ENCODE results near the gene ANGEL1.
A peak's percentile ranks its signal among the peaks of the same experiment; 100 is the strongest.

ANGEL1 gene

DNA sequence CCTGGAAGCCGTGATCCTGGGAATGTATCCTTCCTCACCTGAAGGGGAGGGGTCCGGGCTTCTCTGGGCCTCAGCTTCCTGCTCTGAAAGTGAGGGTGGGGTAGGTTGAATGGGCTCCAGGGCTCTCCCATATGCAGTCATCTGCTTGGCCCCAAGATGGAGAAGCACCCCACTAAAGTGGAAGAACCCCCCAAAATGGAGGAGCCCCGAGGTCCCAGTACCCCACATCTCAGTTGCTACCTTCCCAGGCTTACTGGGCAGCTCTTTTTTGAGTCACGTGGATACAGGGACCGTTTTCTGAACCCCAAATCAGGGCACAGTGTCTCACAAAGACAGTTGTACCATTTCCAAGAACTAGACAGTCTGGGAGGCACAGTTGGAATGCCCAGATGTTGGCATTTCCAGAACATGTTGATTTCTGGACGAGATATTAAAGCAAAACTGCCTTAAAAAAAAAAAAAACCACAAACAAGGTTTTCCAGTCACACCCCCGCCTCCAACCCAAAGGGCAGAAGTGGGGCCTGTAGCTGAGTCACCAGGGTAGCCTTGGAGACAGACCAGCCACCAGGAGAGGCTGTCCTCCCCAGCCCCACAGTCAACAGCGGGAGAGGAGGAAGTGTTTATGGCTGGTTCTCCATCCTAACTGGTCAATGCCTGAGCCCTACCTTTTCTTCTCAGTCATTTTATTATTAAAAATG, 39.3 kb downstream of the ANGEL1 start:
- no peak overlapping the region for H2AK5ac ChIP-seq (ENCODE audit: low read length)
- no peak overlapping the region for H3K4me3 ChIP-seq (ENCODE audit: low read depth, low read length)
- peak; percentile 40 to 45 for DNase-seq
- peak overlapping the region; percentile 77 for H4K91ac ChIP-seq (ENCODE audit: low read depth, low read length)
- no peak overlapping the region for H4K12ac ChIP-seq (ENCODE audit: low read depth, low read length)
- H2BK120ac ChIP-seq (ENCODE audit: insufficient read depth, low read length, poor library complexity) = peak overlapping the region; percentile 84
- H3K4ac ChIP-seq (ENCODE audit: low read depth, low read length) = no peak overlapping the region
- H3K36me3 ChIP-seq (ENCODE audit: control insufficient read depth in 1 of 2, insufficient read depth in 2 of 2, low read length in 2 of 2) = no peaks in the 10 kb centered on the region
- peak overlapping the region; percentile 47 for H4K8ac ChIP-seq (ENCODE audit: low read depth, low read length)
- H3K27me3 ChIP-seq (ENCODE audit: insufficient read depth, low read length) = no peaks in the 10 kb centered on the region
- peaks cover 22 to 32% of the 10 kb centered on the region in 2 experiments for H3K4me1 ChIP-seq (ENCODE audit: control insufficient read depth in 1 of 2, insufficient read depth in 2 of 2, low read length in 2 of 2)
- peak overlapping the region; percentile 39 for H3K18ac ChIP-seq (ENCODE audit: low read length)
- H3K4me2 ChIP-seq (ENCODE audit: low read length) = peak overlapping the region; percentile 35
- WGBS (ENCODE audit: extremely low coverage, insufficient coverage, insufficient read length) = no CpG with 5 or more reads among the region's 8 CpGs
- H2AFZ ChIP-seq (ENCODE audit: insufficient read depth, low read length, poor library complexity) = peak overlapping the region; percentile 37
- H3K27ac ChIP-seq (ENCODE audit: low read depth, low read length) = peak overlapping the region; percentile 77
- no peak overlapping the region for H3K23ac ChIP-seq (ENCODE audit: low read length)
- no peak overlapping the region for H3K9ac ChIP-seq (ENCODE audit: low read length)
- peak overlapping the region; percentile 27 for H3K14ac ChIP-seq (ENCODE audit: low read length)
- no peaks in the 10 kb centered on the region for H3K79me2 ChIP-seq (ENCODE audit: control insufficient read depth, insufficient read depth, low read length, poor library complexity)
- H2BK12ac ChIP-seq (ENCODE audit: low read length) = peak overlapping the region; percentile 55
- peaks cover 13% of the 10 kb centered on the region for H3K79me1 ChIP-seq (ENCODE audit: low read length)
- H3K9me3 ChIP-seq (ENCODE audit: insufficient read depth, low read depth, low read length) = no peaks in the 10 kb centered on the region
- H2BK5ac ChIP-seq (ENCODE audit: low read depth, low read length, poor library complexity) = peak overlapping the region; percentile 50

DNA sequence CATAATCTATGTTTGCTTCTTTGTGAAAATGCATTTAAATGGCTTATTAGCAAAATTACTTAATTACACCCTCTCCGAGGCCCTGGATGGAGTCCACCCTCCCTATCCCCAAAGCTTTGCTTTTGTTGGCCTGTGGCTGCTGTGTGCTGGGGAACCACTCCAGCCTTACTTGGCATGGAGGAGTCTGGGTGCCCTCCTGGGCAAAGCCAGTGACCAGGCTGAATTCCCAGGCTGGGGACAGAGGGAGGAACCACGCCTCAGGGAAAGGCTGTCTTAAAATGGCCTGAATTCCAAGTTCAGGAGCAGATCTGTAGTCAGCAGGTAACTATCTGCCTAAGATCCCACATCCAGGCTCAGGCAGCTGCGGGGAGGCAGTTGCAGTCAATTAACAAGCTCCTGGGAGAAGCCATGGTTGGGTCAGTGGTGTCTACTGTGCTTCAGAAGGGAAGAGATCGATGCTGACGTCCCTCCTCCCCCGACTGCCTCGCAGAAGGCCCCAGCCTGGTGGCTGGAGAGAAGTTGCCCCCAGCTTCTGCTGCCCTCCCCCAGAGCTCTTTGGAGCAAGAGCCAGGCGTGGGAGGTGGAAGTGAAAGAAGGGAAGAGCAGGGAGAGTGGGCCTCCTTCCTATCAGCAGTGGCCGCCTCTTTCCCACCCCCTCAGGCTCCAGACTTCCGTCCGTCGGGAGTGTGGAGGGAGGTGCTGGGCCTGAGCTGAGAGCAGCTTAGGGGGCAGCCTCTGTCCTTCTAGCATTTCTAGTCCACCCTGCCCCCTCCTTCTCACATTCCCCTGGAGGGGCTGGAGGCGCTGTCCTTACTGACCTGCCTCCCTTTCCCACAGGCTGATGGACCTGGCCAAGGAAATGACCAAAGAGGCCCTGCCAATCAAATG, 40.1 kb downstream of the ANGEL1 start:
- H3K9me3 ChIP-seq (ENCODE audit: insufficient read depth, low read depth, low read length) = no peaks in the 10 kb centered on the region
- no peaks in the 10 kb centered on the region for H3K27me3 ChIP-seq (ENCODE audit: insufficient read depth, low read length)
- H4K91ac ChIP-seq (ENCODE audit: low read depth, low read length) = peak overlapping the region; percentile 67
- no peaks in the 10 kb centered on the region for H3K79me2 ChIP-seq (ENCODE audit: control insufficient read depth, insufficient read depth, low read length, poor library complexity)
- H3K23ac ChIP-seq (ENCODE audit: low read length) = no peak overlapping the region
- no peak overlapping the region for H3K4me2 ChIP-seq (ENCODE audit: low read length)
- peak overlapping the region; percentile 18 for H2BK120ac ChIP-seq (ENCODE audit: insufficient read depth, low read length, poor library complexity)
- WGBS (ENCODE audit: extremely low coverage, insufficient coverage, insufficient read length) = no CpG with 5 or more reads among the region's 13 CpGs
- H3K4ac ChIP-seq (ENCODE audit: low read depth, low read length) = no peak overlapping the region
- peak overlapping the region; percentile 20 for H3K18ac ChIP-seq (ENCODE audit: low read length)
- H3K9ac ChIP-seq (ENCODE audit: low read length) = no peak overlapping the region
- peak overlapping the region; percentile 58 for H2BK12ac ChIP-seq (ENCODE audit: low read length)
- H3K27ac ChIP-seq (ENCODE audit: low read depth, low read length) = peak overlapping the region; percentile 55
- H4K8ac ChIP-seq (ENCODE audit: low read depth, low read length) = peak overlapping the region; percentile 43
- peak overlapping the region; percentile 7 for H3K14ac ChIP-seq (ENCODE audit: low read length)
- H2AK5ac ChIP-seq (ENCODE audit: low read length) = no peak overlapping the region
- peak overlapping the region; percentile 77 for H2AFZ ChIP-seq (ENCODE audit: insufficient read depth, low read length, poor library complexity)
- H3K4me3 ChIP-seq (ENCODE audit: low read depth, low read length) = no peak overlapping the region
- no peaks in the 10 kb centered on the region for H3K36me3 ChIP-seq (ENCODE audit: control insufficient read depth in 1 of 2, insufficient read depth in 2 of 2, low read length in 2 of 2)
- H3K4me1 ChIP-seq (ENCODE audit: control insufficient read depth in 1 of 2, insufficient read depth in 2 of 2, low read length in 2 of 2) = peaks cover 25 to 37% of the 10 kb centered on the region in 2 experiments
- peak overlapping the region; percentile 18 for H2BK5ac ChIP-seq (ENCODE audit: low read depth, low read length, poor library complexity)
- peaks cover 13% of the 10 kb centered on the region for H3K79me1 ChIP-seq (ENCODE audit: low read length)
- H4K12ac ChIP-seq (ENCODE audit: low read depth, low read length) = peak overlapping the region; percentile 6
- DNase-seq = peak in 1 of 2 donors; percentile 50

DNA sequence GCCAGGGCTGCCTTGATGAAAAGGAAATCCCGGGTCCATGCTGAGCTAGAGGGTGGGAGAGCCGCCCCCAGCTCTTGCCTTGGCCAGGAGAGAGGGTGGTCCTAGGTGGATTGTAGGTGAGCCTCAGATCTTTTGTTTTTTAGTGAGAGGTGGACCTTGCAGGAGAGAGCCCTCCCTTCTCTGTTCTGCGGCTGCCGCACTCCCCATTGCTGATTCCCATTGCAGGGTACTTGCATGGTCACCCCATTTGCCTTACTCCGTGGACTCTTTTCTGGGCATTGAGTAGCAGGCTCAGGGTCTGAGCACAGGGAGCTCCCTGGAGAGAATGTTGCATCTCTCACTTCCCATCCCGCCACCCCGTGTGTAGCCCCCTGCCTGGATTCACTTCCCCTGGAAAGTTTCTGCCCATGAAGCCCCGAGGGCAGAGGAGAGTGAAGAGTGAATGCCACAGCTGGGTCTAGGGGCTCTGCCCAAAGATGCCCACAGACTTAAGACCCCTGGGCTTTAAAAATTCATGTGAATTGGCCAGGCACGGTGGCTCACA, 41.2 kb downstream of the ANGEL1 start:
- no peak overlapping the region for H2BK5ac ChIP-seq (ENCODE audit: low read depth, low read length, poor library complexity)
- H3K23ac ChIP-seq (ENCODE audit: low read length) = no peak overlapping the region
- no peak overlapping the region for H2AK5ac ChIP-seq (ENCODE audit: low read length)
- no peak overlapping the region for H4K8ac ChIP-seq (ENCODE audit: low read depth, low read length)
- H3K4me3 ChIP-seq (ENCODE audit: low read depth, low read length) = no peak overlapping the region
- H3K79me2 ChIP-seq (ENCODE audit: control insufficient read depth, insufficient read depth, low read length, poor library complexity) = no peaks in the 10 kb centered on the region
- peaks cover 25 to 37% of the 10 kb centered on the region in 2 experiments for H3K4me1 ChIP-seq (ENCODE audit: control insufficient read depth in 1 of 2, insufficient read depth in 2 of 2, low read length in 2 of 2)
- H2BK12ac ChIP-seq (ENCODE audit: low read length) = no peak overlapping the region
- peaks cover 13% of the 10 kb centered on the region for H3K79me1 ChIP-seq (ENCODE audit: low read length)
- H3K18ac ChIP-seq (ENCODE audit: low read length) = no peak overlapping the region
- H3K27ac ChIP-seq (ENCODE audit: low read depth, low read length) = no peak overlapping the region
- H4K91ac ChIP-seq (ENCODE audit: low read depth, low read length) = no peak overlapping the region
- H3K4ac ChIP-seq (ENCODE audit: low read depth, low read length) = no peak overlapping the region
- H2AFZ ChIP-seq (ENCODE audit: insufficient read depth, low read length, poor library complexity) = no peak overlapping the region
- no peak overlapping the region for H3K14ac ChIP-seq (ENCODE audit: low read length)
- no peaks in the 10 kb centered on the region for H3K36me3 ChIP-seq (ENCODE audit: control insufficient read depth in 1 of 2, insufficient read depth in 2 of 2, low read length in 2 of 2)
- no peak overlapping the region for H3K9ac ChIP-seq (ENCODE audit: low read length)
- no peak overlapping the region for H3K4me2 ChIP-seq (ENCODE audit: low read length)
- WGBS (ENCODE audit: extremely low coverage, insufficient coverage, insufficient read length) = no CpG with 5 or more reads among the region's 9 CpGs
- H2BK120ac ChIP-seq (ENCODE audit: insufficient read depth, low read length, poor library complexity) = no peak overlapping the region
- DNase-seq = no peak
- H3K27me3 ChIP-seq (ENCODE audit: insufficient read depth, low read length) = no peaks in the 10 kb centered on the region
- H3K9me3 ChIP-seq (ENCODE audit: insufficient read depth, low read depth, low read length) = no peaks in the 10 kb centered on the region
- no peak overlapping the region for H4K12ac ChIP-seq (ENCODE audit: low read depth, low read length)

DNA sequence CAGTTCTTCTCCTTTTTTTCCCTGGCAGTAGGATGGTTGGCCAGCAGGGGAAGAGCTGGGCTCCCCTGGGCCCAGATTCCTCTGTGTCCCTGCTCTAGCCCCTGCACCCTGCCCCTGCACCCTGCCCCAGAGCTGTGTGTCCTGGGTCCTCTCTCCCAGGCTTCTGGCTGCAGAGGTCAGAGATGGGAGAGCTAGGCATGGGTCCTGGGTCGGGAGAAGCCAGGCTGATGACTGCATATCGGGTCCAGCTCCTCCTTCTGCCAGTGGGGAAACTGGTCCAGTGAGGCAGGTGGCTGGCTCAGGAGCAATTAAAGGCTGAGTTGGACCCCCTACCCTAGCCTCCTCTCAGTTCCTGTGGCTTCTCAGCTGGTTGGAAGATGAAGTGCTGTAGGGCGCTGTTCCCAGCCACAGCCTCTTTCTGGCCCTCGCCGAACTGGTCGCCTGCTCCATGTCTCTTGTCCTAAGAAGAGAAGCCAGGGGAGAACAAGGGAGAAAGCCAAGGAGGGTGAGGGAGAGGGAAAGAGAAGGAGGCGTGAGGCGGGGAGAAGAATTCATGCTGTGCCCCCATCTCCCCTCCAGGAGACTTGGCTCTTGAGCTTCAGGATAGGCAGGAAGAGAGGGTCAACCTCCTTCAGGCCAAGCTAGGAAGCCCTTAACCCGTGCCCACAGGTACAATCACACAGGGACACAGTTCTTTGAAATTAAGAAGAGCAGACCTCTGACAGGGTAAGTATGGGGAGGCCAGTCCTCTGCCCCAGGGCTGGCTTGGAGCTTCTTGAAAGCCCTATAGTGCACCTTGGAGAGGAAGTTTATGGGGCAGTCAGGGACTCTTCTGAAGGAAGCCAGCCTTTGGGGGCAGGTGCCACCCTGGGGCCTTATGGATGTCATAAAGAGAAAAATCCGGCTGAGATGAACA, 41.9 kb downstream of the ANGEL1 start:
- Histone ChIP-seq H2BK5ac (ENCODE audit: low read depth, low read length, poor library complexity) (no peak overlapping the region), H4K91ac (ENCODE audit: low read depth, low read length) (no peak overlapping the region), H3K4ac (ENCODE audit: low read depth, low read length) (no peak overlapping the region), H3K79me2 (ENCODE audit: control insufficient read depth, insufficient read depth, low read length, poor library complexity) (no peaks in the 10 kb centered on the region), H3K4me1 (ENCODE audit: control insufficient read depth in 1 of 2, insufficient read depth in 2 of 2, low read length in 2 of 2) (peaks cover 25 to 37% of the 10 kb centered on the region in 2 experiments), H3K23ac (ENCODE audit: low read length) (no peak overlapping the region), H3K79me1 (ENCODE audit: low read length) (peaks cover 13% of the 10 kb centered on the region), H2BK120ac (ENCODE audit: insufficient read depth, low read length, poor library complexity) (no peak overlapping the region), H2AK5ac (ENCODE audit: low read length) (no peak overlapping the region), H3K27me3 (ENCODE audit: insufficient read depth, low read length) (no peaks in the 10 kb centered on the region), H3K9me3 (ENCODE audit: insufficient read depth, low read depth, low read length) (no peaks in the 10 kb centered on the region), H2BK12ac (ENCODE audit: low read length) (no peak overlapping the region), H3K18ac (ENCODE audit: low read length) (no peak overlapping the region), H3K4me3 (ENCODE audit: low read depth, low read length) (no peak overlapping the region), H4K12ac (ENCODE audit: low read depth, low read length) (no peak overlapping the region), H3K14ac (ENCODE audit: low read length) (no peak overlapping the region), H3K9ac (ENCODE audit: low read length) (no peak overlapping the region), H4K8ac (ENCODE audit: low read depth, low read length) (no peak overlapping the region), H3K36me3 (ENCODE audit: control insufficient read depth in 1 of 2, insufficient read depth in 2 of 2, low read length in 2 of 2) (no peaks in the 10 kb centered on the region), H3K27ac (ENCODE audit: low read depth, low read length) (no peak overlapping the region), H2AFZ (ENCODE audit: insufficient read depth, low read length, poor library complexity) (no peak overlapping the region), H3K4me2 (ENCODE audit: low read length) (no peak overlapping the region)
- no peak for DNase-seq
- WGBS (ENCODE audit: extremely low coverage, insufficient coverage, insufficient read length) = no CpG with 5 or more reads among the region's 10 CpGs

All from trophoblast cell (in vitro differentiated cells and primary cell).